HG02884 (cell line): ENCODE results near the gene DSCAML1.

Source experiments
- ATAC-seq: cut with Tn5 transposase; IDR thresholded peaks from one replicate; pipeline ENCODE4 v1.9.1; 2021; ENCODE audit warnings: mild to moderate bottlenecking, moderate library complexity; ENCODE audit not compliant: unreplicated experiment

The DSCAML1 gene

DNA sequence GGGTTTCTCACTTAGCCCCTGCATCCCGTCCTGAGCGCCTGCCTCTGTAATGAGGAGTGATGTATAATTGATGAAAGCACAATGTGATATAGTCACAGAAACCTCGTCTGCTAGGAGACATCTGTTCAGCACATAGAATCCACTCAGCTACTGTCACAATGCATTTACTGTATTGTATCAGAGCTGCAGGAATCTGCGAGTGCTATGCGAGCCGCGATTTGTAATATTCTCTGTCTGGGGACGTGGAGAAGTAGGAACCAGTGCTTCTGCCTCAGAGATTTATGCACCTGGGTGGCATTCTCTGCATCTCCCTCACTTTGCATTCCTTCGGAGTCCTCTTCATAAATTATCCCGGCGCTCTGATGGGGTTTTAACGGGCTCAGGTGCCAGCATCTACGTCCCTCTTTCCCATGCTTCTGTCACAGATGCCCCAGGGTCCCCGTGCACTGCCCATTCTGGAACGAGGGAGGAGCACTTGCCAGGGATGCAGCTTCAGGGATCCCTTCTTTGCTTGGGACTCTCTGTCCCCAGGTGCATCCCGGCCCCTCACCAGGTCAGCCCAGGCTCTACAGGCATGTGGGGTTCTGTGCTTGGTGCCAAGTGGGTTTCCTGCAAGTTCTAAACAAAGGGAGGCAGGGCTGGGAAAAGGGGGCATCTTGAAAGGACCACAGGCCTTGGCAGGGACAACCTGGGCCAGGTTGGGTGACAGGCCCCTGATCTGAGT lies 205.5 kb downstream of the DSCAML1 start:
- no peak for ATAC-seq

DNA sequence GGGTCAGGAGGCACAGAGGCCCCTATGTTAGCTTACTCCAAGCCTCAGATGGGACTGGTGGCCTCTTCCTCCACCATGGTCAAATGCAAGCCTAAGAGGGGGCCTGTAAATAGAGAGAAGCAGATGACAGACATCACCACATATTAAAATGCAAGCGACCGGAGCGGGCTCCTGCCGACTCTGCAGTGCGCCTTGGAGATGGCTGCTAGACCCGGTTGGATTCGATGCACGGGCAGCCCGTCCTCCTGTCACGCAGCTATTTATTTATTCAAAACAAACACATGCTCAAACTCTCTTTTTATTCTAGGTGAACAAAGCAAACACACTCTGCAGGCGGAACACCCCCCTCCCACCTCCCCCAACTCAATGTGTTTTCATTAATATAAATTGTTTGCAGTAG lies 208.0 kb downstream of the DSCAML1 start:
- ATAC-seq = no peak

GRCh38 chr11:117588166-117588810 lies 208.7 kb downstream of the DSCAML1 start:
- no peak for ATAC-seq

DNA sequence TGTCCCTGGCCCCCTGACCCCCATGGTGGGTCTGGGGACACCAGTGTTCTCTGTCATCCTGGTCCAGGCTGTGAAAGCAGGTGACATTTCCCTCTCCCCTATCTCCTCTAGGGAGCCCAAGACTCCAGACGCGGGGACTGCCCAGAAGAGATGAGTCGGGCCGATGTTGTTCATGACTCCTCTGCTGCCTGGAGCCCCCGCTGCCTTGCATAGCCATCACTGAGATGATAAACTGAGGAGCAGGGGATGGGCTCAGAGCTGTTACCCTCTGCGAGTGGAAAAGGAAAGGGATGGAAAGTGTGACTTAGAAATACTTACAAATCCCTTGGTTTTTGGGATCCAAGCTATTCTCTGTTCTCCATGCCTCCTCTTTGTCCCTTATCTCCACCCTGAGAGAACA lies 209.6 kb downstream of the DSCAML1 start:
- no peak for ATAC-seq

- ATAC-seq = no peak
These were observed 210.6 kb downstream of the DSCAML1 start for GRCh38 chr11:117586392-117586791.

- ATAC-seq = no peak
These were observed 211.4 kb downstream of the DSCAML1 start for GRCh38 chr11:117585631-117586030.

DNA sequence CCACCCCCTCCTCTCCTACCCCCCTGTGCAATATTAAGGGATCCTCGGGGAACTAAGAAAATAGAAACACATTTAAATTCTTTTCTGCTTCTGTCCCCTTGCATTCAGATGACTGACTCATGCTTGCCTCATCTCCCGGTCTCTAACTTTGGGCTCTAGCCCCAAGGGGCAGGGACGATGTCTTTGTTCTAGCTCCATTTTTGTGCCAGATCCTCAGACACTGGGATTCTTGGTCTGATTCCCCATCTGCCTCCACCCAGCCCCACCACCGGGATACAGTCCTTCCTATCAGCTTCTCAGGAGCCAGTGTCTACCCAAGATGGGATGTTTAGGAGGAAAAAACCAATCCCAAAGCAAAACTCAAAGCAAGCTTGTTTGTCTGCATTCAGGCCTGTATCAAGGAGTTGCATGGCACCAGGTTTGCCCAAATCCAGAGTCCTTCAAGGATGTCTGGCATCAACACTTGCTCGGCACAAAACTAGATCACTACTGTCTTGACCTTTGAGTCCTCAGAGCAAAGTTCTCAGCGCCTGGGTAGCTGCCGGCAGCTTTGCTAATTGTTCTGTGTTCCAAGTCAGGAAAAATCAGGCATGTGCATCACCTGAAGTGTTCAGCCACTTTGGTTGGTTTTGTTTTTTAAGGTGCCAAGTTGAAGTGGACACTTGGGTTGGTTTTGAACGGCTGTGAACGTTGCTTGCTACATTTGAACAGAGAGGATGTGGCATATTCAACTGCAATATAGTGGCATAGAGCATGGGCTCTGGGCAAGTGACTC lies 212.8 kb downstream of the DSCAML1 start:
- ATAC-seq = no peak

DNA sequence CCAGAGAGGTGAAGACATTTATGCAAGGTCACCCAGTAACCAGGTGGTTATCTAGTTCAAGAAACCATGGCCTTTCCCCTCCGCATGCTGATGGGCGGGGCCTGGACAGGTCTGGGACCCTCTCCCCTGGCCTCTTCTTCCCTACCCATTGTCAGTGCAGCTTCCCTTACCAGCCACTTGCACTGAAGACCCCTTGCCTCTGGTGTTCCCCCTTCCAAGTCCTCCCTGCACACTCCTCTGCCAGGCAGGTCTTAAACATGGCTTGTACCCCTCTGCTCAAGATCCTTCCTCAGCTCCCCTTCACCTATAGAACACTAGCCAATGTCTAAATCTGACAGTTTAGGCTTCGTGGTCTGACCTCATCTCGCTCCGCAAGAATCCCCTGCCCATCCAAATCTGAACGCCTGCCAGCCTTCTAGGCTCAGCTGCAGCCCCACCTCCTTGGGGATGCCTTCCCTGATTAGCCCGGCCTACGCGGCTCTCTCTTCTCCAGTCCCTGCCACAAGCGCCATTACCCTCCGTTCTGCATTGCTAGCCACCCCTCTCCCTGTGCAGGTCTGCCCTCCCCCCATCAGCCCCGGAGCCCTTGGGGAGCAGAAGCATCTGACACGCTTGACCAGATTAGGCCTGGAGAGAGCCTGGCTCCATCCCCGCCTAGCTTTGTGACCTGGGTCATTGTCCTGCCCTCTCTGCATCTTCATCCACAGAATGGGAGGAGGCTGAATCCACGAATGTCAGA lies 213.8 kb downstream of the DSCAML1 start:
- no peak for ATAC-seq

DNA sequence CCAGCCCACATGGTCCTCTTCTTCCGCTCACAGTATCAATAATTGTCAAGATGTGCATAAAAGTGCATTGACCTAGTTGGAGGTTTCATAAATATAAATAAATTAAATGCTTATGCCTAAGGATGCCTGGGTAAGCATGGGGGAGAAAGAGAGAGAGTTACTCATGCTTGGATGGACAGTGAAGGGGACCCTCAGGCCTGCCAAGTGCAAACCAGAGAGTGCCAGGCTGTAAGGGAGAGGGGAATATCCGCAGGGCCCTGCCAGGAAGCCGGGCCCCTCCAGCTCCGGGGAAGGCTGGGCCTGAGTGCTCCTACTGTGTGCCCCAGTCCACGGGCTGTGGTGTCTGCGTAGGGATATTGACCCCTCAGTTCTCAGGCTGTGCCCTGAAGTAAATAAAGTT lies 214.6 kb downstream of the DSCAML1 start:
- no peak for ATAC-seq

GRCh38 chr11:117580866-117581265 lies 216.2 kb downstream of the DSCAML1 start:
- ATAC-seq = no peak

GRCh38 chr11:117579161-117579560 lies 217.9 kb downstream of the DSCAML1 start:
- ATAC-seq = no peak

GRCh38 chr11:117575856-117576255 lies 221.2 kb downstream of the DSCAML1 start:
- ATAC-seq = no peak

- ATAC-seq = no peak
These were observed 222.5 kb downstream of the DSCAML1 start for GRCh38 chr11:117574551-117574950.

DNA sequence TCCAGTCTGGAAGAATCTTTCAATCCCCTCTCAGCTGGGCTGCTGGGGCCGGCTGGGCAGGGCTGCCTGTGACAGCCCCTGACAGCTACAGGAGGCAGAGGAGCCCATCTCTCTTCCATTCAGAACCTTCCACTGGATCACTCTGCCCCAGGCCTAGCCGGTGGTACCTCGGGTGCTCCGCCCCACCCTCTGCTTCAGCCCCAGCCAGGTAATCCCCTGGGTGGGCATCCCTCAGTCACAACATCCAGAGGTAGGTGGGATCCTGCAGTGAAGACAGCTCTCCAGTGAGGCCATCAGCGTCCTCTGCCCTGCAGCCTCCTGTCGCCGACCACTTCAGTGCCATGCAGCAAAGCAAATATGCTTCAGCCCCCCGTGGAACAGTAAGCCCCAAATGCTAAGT lies 223.7 kb downstream of the DSCAML1 start:
- ATAC-seq = no peak

- no peak for ATAC-seq
These were observed 224.3 kb downstream of the DSCAML1 start for GRCh38 chr11:117572671-117573070.

- ATAC-seq = no peak
These were observed 224.9 kb downstream of the DSCAML1 start for GRCh38 chr11:117572129-117572528.

DNA sequence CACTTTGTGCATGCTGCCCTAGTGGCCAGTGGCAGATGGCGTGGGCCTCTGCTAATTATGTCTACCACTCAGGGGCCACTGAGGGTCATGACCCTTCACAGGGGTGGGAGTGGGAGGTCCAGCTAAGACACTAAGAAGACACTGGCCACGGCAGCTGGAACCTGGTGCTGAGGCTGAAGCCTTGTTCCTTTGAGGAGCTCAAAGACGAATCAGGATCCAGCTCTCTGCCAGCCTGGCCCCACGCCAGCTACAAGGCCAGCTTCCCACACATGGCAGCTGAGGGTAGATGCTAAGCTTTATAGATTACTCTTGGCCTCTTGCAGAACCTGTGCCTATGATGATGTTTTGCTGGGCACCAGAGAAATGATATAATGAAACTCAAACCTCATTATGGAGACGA lies 226.3 kb downstream of the DSCAML1 start:
- no peak for ATAC-seq

DNA sequence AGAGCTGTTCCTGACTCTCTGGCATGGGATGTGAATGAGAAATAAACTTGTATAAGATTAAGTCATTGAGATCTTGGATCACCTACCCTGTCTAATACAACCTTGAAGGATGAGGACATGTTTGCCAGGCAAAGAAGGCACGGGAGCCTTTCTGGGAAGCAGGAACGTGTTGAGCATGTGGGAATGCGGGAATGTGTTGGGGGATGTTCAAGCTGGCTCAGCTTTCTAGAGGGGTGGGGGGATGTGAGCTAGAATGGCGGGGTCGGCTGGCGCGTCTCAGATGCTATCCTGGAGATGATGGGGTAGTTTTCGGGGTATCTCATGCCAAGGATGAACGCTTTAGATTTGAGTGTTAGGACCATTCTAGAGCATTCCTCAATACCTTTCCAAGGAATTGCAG lies 227.1 kb downstream of the DSCAML1 start:
- no peak for ATAC-seq

DNA sequence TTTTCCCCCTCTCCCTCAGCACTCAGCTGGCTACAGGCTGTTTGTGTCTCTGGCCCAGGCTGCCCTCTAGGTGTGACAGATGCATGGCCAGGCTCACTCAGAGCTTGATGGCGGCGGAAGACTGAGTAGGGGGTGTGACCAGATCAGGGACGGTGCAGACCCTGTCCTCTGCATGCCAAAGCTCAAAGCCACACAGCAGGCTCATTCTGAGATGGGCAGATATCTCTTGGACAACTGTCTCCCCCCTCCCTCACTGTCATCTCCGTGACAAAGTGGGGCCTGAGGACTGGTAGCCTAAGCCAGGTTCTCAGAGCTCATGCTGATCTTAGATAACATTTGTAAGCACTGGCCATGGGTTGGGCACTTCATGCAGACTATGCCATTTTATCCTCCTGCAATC lies 231.3 kb downstream of the DSCAML1 start:
- ATAC-seq = no peak

DNA sequence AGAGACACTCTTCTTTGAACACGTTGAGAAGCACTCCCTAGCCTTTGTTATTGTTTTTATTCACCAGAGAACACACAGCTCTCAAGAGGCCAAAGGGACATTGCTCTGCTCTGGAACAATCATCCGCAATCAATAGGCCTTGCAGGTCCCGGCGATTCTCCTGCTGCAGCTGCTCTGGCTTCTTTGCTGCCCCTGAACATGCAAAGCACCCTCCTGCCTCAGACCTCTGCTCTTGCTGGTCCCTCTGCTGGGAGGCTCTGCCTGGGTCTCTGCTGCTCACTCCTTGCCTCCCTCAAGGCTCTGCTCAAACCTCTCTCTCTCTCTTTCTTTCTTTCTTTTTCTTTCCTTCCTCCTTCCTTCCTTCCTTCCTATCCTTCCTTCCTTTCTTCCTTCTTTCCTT lies 232.7 kb downstream of the DSCAML1 start:
- ATAC-seq = no peak

DNA sequence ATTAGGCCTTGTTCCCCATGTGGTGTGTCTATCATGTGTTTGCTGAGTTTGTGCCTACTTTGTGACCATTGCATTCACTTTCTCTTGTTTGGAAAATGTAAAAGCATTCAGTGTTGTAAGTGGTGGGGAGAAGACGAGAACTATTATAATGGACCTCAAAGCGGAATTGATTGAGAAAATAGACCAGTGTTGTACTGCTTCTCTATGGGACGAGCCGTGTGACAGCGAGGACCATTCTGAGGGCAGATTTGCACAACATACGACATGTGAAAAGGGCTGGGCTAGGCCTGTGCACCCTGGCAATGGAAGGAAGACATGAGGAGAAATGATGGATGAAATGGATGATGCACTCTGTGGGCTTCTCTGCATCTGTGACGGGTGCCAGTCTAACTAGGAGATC lies 233.5 kb downstream of the DSCAML1 start:
- ATAC-seq = no peak
